NCI-H128 (cell line): ENCODE results near the gene PNRC2.
"Not testable (repeated sequence)": the region's sequence is repeated elsewhere in the genome, so short reads cannot be mapped to it uniquely, and the experiment has no call there.

ENCODE experiments used
- DNase-seq: peaks from one replicate; lab custom pipeline; 2025; ENCODE audit not compliant: unreplicated experiment; lab: John Stamatoyannopoulos, UW

The PNRC2 gene

DNA sequence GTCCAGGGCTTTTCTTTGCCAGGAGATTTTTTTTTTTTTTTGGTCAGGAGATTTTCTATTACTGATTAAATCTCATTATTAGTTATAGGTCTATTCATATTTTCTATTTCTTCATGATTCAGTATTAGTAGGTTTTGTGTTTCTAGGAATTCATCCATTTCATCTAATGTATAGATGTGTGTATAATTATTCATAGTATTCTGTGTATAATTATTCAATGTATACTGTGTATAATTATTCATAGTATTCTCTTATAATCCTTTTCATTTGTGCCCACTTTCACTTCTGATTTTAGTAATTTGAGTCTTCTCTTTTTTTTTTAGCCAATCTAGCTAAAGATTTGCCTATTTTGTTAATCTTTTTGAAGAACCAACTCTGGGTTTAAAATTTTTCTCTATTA is 12.3 kb upstream of the PNRC2 start:
- DNase-seq, result no peak

DNA sequence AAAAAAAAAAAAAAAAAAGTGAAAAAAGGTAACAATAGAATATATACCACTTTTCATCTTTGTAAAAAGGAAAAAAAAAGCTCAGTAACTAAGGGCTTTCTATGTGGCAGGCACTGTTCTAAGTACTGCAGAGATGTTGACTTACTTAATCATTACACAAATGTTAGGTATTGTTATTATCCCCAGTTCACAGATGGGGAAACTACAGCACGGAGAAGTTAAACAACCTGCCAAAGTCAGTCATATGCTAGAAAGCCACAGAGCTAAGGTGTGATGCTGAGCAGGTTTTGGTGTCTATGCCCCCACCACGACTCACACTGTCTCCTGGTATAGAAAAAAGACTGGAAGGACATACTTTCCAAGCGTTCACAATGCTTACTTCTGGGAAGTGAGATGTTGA is 6.6 kb upstream of the PNRC2 start:
- no peak for DNase-seq

DNA sequence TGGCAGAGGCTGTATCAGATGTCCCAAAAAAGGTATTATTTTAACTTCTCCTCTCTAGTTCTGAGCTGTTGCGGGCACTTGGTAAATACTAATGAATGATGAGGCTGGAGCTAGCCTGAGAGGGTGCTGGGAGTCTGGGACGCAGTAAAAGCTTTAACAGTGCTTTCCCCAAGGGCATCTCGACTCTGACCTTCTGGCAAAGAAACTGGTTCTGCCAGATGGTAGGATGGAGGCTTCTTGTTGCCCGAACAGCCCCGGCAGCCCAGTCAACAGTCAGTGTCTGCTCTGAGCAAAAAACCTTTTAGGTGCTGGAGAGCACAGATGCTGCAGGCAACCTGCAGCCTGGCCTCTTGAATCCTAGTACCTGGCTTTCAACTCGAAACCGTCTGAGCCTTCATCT is 2.5 kb upstream of the PNRC2 start:
- peak; percentile 67 for DNase-seq

DNA sequence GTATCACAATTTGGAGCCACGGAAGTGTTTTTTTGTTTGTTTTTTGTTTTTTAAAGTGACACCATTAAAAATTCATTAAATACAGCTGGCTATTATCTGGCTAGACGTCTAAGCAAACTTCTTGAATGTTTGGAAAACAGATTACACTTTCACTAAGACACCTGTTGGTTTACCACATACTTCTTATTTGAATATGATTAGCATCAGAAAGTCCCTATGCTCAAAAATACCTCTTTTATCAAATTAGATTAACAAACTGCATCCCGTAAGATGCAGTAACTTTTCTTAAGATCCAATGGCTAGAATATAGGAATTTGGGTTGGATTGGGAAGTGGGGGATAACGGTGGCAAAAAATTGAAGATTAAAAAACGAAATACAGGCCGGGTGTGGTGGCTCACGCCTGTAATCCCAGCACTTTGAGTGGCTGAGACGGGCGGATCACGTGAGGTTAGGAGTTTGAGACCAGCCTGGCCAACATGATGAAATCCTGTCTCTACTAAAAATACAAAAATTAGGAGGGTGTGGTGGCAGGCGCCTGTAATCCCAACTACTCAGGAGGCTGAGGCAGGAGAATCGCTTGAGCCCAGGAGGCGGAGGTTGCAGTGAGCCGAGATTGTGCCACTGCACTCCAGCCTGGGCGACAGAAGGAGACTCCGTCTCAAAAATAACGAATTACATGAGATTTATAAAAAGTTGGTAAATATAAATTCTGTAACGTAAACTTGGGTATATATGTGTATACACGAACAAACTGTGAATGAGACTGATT is 1.4 kb upstream of the PNRC2 start:
- not testable (repeated sequence) for DNase-seq

DNA sequence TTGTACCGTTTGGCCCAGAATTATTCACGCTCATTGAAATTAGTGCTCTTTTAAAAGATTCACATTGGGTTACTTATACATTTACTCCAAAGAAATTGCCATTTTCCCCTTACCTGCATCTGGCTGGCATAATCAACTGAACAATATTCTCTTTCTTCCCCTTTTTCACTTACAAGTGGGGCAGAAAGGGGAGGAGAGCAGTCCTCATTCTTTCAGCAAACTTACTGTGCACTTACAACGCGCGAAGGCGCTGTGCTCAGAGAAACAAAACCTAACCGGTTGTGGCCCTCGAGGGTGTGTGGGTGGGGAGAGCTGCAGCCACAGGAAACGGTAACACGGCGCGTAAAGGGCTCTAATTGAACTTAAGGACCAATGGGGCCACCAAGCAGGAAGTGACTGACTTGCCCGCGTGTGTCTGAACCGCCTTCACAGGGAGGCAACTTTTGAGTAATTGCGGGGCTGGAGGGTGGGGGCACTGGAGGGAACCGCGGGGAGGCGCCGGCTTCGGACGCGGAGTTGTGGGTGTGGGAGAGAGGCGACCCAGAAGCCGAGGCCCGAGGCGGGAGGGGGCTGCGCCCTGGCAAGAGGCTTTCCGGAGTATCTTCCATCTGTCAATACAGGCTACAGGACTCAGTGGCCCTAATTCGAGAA is 693 bp upstream of the PNRC2 start:
- peak; percentile 85 for DNase-seq

DNA sequence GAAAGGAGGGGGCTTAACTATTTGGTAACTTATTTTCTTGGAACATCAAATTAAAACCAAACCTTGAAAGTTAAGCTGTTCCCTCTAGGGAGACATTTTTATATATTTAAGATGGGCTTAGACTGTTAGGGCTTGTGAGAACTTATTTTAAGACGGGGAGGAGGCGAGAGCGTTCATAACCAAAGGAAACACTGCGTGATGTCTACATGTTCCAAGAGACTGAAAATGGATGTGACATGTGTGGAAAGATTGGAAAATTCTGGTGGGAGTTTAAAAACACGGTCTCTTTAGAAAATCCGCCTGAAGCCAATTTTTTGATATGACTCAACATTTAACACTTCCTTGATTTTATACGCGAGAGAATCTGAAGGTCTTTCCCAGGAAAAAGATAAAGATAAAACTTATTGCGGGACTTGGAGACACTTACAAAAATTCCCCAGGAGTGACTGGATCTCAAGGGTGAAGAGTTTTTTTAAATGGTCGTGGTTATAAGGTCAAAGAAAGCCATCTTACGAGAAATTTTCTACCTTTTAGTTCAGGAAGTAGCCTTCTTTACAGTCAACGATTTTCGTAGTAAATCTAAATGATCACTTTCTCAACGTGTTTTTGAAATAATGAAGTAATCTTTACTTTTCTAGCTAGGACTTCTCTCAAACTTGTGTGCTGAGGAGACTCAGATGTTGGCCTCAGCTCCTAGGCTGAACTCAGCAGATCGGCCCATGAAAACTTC is 828 bp downstream of the PNRC2 start:
- no peak for DNase-seq

DNA sequence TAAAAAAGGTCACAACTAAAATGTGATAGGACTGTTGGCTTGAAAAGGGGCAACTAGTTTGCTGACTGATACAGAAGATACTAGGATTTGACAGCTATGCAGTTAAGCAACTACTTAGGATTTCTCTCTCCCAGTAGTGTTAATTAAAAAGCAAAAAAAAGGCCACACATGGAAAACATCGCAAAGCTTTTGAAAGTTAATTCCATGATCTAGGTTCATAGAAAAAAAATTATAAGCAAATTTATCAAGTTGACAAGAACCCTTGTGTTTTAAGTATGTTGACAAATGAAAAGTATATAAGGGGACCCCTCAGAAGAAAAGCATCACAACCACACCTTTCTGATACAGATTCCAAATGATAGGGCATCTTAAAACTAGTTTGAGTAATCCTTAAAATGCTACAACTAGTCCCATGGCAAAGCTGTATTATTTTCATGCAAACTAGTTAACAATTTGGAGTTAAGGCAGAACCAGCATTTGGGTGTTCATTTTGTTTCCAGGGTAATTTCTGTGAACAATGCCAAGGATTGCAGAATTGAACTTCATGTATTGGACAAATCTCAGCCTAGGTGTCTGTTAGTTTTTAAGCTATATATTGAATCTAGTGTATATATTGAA is 4.1 kb downstream of the PNRC2 start:
- DNase-seq, result no peak

DNA sequence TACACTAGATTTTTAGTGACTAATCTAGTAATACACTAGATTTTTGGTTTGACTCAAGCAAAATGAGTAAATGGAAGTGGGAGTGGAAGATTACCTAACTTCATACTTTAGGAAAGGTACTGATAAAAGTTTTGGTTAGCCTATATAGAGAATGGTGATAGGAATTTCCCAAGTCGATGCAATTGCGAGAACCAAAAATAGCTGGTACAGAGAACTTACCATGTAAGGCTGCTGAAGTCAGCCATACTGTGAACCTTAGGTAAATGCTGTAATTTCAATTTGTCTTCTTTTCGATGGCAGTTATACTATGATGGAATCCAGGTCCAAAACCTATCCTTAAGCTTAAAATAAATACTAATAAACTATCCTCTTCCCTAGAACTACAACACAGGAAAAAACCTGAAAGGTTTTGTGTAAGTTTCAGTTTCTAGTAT is 4.6 kb downstream of the PNRC2 start:
- no peak for DNase-seq

DNA sequence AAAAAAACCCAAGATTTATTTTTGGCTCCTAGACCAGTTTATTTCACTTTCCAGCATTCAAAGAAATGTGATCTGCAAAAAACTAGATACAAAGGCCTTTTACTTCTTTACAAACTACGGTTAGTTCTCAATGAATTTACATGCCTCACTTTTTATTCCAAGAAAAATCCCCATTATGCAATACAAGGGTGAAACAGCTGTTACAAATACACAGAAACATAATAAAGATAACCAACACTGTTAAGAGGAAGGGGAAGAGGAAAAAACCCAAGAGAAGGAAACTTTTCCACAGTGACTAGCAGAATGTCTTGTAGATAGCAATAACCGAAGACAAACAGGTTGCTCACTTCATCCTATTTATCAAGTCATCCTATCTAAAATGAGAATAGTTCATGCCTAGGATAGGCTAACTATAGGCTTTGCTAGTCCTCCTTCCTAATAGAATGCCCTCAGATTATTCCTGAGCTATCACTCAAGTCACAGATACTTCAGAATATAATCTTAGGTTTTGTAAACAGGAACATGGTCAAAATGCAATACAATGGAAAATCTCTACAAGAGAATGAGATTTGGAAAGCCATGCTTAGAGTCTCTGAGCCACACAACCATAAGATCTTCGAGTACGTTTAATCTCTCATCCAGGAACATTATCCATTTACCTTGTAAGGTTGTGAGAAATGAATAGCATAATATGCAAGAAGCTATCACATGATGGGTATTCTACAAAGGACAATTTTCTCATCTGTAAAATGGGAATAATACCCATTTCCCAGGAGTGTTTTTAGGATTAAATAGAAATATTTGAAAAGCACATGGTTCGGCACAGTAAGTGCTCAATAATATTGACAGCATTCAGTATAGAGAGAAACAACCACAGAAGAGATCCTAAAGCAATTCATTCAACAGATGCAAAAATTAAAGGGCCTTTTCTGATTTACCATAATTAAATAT is 5.4 kb downstream of the PNRC2 start:
- no peak for DNase-seq

DNA sequence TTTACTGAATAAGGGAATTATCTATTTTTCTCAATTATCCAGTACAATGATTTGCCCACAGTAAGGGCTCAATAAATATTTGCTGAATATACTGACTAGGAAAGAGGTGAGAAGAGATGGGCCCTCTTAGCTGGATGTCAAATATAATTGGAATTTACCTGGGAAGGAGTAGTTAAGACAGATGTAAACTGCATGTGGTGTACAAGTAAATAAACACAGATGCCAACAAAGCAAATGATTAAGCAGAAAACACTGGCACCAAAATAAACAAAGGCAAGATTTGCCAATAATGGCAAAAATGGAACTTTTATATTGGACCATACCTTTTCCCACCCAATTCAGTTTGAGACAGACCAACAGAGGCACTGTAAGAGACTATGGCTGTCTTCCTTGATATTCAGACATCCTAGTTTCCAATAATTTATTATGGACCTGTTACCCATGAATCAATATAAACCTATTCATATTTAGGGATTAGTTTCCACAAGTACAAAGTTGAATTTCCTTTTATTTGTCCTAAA is 7.4 kb downstream of the PNRC2 start:
- no peak for DNase-seq

DNA sequence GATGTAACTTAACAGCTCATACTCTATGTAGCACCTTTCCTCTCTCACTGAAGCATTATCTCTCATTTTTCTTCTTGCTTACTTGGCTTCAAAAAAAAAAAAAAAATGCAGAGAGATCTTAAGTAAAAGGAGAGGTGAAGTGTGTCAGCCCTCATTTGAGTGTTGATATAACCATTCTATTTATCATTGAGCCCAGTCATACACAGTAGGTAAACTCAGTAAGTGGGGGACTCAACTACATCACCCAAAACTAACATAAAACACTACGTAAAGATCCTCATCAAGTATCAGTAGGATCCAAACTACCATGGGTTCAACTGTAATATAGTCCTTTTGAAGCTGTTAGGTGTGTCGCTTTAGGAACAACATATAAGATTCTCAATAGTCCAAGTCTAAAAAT is 8.2 kb downstream of the PNRC2 start:
- no peak for DNase-seq

DNA sequence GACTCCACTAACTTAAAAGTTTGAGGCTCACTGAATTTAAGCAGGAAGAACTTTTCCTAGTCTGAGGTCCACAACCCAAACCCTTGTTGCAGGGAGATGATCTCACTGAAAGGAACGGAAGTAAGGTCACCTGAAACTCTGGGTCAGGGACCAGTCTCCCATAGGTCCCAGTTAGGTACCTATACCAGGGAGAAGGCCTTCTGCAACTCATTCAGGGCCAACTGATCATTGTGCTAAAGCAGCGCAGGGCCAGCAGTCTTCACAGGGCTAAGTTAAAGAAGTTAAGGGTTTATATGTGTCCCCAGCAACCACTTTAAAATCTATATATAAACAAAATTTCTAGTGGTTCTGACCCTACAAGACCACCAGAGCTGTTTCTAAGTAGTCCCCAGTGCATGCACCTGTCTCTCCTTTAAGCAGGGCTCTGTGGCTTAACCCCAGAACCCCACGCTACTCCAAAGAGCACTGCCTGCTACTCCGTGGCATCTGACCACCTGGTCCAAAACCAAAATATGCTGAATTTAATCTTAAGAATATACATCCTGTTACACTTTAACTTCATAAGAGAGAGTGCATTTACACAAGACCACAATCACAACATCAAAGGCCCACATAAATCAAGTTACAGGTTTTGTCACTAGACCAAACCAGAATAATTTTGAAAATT is 17.7 kb downstream of the PNRC2 start:
- no peak for DNase-seq

DNA sequence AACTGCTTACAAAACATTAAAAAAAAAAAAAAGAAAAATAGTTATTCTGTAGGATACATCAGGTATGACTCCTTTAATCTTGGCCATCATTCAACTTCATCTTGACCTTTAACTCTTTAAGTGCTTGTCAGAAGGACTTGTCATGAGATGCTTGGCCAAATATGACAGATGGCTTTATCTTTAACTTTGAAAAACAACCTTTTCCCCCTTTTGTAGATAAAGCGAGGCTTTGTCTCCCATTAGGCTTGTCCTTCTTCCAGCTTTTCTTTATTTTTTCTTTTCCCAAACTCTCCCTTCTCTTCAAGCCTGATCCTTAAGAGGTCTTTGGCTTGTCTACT is 18.2 kb downstream of the PNRC2 start:
- DNase-seq, result no peak

DNA sequence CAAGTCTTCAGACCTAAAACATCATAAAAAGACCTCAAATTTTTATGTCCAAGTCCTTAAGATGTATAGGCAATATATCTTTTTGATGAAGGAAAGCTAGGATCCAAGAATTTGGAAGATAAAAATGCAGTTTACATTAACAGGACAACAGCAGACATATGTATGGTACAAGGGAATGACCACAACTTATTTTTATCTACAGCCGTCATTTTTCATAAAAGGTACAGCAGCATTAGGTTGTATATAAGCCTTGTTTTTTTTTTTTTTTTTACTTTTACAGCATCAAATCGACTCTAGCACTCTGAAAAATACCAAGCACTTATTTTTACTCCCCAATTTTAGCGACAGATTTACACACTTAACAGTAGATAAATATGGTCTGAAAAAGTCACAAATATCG is 19.2 kb downstream of the PNRC2 start:
- no peak for DNase-seq

DNA sequence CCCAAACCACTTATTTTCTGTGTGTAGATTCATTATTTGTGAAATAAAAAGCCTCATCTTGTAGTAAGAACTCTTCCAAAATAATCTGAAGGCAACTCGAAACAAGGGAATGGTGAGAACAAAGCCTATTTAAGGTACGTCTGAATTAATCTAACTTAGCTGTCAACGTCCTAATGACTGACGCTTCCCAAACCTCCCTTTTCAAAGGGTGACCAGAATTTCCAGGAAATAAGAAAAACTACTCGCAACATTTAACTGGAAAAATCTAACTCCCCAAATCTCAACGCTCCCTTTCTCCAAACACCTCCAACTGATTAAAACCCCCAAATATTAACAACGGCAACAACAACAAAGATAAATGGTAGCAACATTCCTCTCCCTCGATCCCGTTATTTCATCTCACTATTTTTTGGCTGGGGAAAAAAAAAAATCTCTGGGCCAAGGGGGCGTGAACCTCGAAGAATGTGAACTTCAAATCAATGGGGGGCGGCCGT is 19.8 kb downstream of the PNRC2 start:
- no peak for DNase-seq

DNA sequence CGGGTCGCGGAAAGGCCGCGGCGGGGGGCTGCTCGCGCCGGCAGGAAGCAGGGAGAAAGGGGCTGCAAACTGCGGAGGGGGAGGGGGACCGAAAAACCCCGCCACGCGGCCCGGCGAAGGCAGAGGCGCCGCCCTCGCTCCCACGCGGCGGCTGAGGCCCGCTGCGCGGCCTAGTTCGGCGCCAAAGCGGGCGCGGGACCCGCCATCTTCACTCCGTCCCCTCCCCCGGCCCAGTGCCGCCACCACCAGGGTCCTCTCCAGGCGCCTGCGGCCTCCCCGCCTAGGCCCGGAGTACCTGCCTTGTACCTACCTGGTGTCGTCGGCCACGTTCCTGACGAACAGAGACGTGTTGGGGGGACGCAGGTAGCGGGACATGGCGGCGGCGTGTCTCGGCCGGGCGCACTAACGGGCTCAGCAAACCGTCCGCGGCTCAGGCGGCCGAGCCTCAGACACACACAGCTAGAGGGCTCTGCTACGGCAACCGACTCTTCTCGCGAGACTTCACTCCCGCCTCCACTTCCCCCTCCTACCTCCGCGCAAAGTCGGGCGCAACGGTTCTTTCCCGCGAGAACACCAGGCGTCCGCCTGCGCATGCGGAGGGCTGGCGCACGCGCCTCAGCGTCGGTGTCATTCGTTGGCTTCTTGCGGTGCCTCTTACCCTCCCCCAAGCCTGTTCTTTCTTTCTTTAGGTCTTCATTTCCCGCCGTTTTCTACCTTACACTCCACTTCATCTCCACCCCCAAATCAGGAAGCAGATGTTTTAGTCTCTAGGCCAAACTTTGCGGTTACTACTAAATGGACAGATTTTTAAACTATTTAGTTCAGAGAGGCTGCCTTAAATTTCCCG is 20.5 kb downstream of the PNRC2 start, which contains the start of gene SRSF10:
TSS of gene SRSF10 (minus strand) at position 447 of the 847 bp plus-strand sequence. CDS start at position 375, 72 bp downstream.
- peak; percentile 99 for DNase-seq

DNA sequence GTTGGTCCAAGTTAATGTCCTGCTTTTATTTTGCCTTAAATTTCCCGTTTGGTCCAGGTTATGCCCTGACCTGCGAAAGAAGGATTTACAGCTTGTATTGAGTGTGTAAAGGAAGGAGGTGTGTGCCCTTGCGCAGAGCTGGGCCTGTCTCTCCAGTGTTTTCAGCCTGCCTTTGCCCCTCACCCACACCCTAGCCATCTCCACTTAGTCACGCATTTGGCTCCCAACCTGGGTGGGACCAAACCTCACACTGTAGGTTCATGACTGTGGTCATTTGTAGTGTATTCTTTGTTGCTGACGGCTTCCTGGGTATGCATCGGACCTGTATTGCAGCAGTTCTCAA is 21.1 kb downstream of the PNRC2 start:
- DNase-seq, result peak; percentile 73

DNA sequence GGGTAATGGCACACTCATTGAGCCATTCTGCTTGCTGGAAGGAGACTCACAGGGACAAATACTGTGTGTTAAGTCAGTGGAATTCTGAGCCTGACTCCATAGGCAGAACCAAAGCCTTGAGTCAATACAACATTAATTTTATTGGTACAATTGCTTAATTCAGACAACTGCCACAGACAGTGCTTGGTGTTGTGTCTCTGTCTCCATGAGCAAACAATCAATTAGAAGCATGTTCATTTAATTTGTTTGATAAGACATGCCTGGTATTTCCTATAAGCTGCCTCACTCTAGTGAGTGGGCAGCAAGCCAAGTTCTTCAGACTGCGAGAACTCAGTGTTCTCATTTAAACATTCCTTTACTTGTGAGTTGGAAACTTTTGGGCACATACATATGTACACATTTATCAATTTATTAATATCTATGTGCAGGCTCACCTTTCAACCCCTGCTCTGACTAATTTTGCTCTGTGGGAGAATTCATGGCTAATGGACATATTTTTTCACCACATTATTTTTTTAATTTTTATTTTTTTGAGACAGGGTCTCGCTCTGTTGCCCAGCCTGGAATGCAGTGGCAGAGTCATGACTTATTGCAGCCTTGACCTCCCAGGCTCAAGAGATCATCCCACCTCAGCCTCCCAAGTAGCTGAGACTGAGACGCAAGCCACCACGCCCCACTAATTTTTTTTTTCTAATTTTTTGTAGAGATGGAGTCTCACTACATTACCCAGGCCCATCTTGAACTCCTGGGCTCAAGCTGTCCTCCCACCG is 25.0 kb downstream of the PNRC2 start:
- DNase-seq, result no peak
